Osteoblast (primary cell): Measurements from ENCODE around the gene ST6GALNAC3. TPM values are rescaled to one million over a fixed set of nuclear protein-coding genes. Genes with fewer than 3 reads are reported as not detected.

Experiments
- DNase-seq: peaks from one replicate; pipeline ENCODE4 v3.0.0; 2011; ENCODE audit warnings: low spot score, mixed read lengths; ENCODE audit not compliant: insufficient read length; ENCODE audit errors: missing footprints
- H2AFZ ChIP-seq: 2 replicates; pipeline ENCODE4 v1.6.0; 2011; ENCODE audit warnings: mild to moderate bottlenecking, low read length
- H3K27ac ChIP-seq: 2 replicates; pipeline ENCODE4 v1.5.1; 2011; ENCODE audit warnings: mild to moderate bottlenecking, low read depth, low read length, moderate library complexity
- H3K27me3 ChIP-seq: 2 replicates; pipeline ENCODE4 v1.6.0; 2012; ENCODE audit warnings: mild to moderate bottlenecking, control low read depth, inconsistent platforms, low read length, moderate library complexity; ENCODE audit not compliant: insufficient read depth
- H3K36me3 ChIP-seq: 2 replicates; pipeline ENCODE4 v1.5.1; 2011; ENCODE audit warnings: mild to moderate bottlenecking, low read length, control low read depth, moderate library complexity; ENCODE audit not compliant: insufficient read depth
- H3K4me1 ChIP-seq: 2 replicates; pipeline ENCODE4 v1.5.1; 2011; ENCODE audit warnings: mild to moderate bottlenecking, low read length, control low read depth, moderate library complexity; ENCODE audit not compliant: insufficient read depth
- H3K4me2 ChIP-seq: 2 replicates; pipeline ENCODE4 v1.6.0; 2011; ENCODE audit warnings: mild to moderate bottlenecking, low read length; ENCODE audit not compliant: insufficient read depth
- H3K4me3 ChIP-seq: fragments of 200-600 bp; sonication (generic); 3 replicates; pipeline ENCODE4 v1.5.1; 2012; ENCODE audit warnings: mild to moderate bottlenecking, low read length, inconsistent platforms; ENCODE audit not compliant: insufficient read depth
- H3K79me2 ChIP-seq: 2 replicates; pipeline ENCODE4 v1.6.0; 2012; ENCODE audit warnings: mild to moderate bottlenecking, low read length, control low read depth, inconsistent platforms; ENCODE audit not compliant: insufficient read depth
- H3K9me3 ChIP-seq: 2 replicates; pipeline ENCODE4 v1.5.1; 2011; ENCODE audit warnings: low read depth, low read length, control low read depth
- H4K20me1 ChIP-seq: 2 replicates; pipeline ENCODE4 v1.6.0; 2012; ENCODE audit warnings: mild to moderate bottlenecking, low read length, control low read depth; ENCODE audit not compliant: insufficient read depth
- CTCF ChIP-seq: IDR thresholded peaks from 2 replicates; pipeline ENCODE4 v1.5.1; 2011; ENCODE audit warnings: mild to moderate bottlenecking, low read depth, low read length, moderate library complexity; ENCODE audit errors: extremely low read depth
- total RNA-seq: library from RNA; depleted of rRNA; stranded (reverse); fragments of >200 nt; gene quantifications from 2 replicates; pipeline ENCODE4 v1.2.3, GENCODE V29; 2012

ST6GALNAC3 gene
- total RNA-seq, 1 donor = not detected

GRCh38 chr1:76291191-76291590 lies 216.6 kb downstream of the ST6GALNAC3 start:
- H3K27me3 ChIP-seq = no peaks in the 10 kb centered on the region
- H3K9me3 ChIP-seq = no peaks in the 10 kb centered on the region
- no peaks in the 10 kb centered on the region for H4K20me1 ChIP-seq
- no peak for DNase-seq
- no peaks in the 10 kb centered on the region for H3K4me1 ChIP-seq
- TF ChIP-seq CTCF = no peak
- no peak overlapping the region for H3K4me2 ChIP-seq
- no peaks in the 10 kb centered on the region for H3K79me2 ChIP-seq
- H3K4me3 ChIP-seq = no peak overlapping the region
- no peak overlapping the region for H2AFZ ChIP-seq
- H3K27ac ChIP-seq = no peak overlapping the region
- no peaks in the 10 kb centered on the region for H3K36me3 ChIP-seq

GRCh38 chr1:76291737-76292136 lies 217.2 kb downstream of the ST6GALNAC3 start:
- Histone ChIP-seq H2AFZ (no peak overlapping the region), H3K4me2 (no peak overlapping the region), H3K4me1 (no peaks in the 10 kb centered on the region), H3K9me3 (no peaks in the 10 kb centered on the region), H3K79me2 (no peaks in the 10 kb centered on the region), H3K27ac (no peak overlapping the region), H3K4me3 (no peak overlapping the region), H3K36me3 (no peaks in the 10 kb centered on the region), H3K27me3 (no peaks in the 10 kb centered on the region), H4K20me1 (no peaks in the 10 kb centered on the region)
- TF ChIP-seq CTCF = no peak
- no peak for DNase-seq

- H3K27ac ChIP-seq = no peak overlapping the region
- no peak for DNase-seq
- no peaks in the 10 kb centered on the region for H3K27me3 ChIP-seq
- no peak overlapping the region for H2AFZ ChIP-seq
- no peak overlapping the region for H3K4me3 ChIP-seq
- no peaks in the 10 kb centered on the region for H3K9me3 ChIP-seq
- no peaks in the 10 kb centered on the region for H4K20me1 ChIP-seq
- no peak for TF ChIP-seq CTCF
- no peaks in the 10 kb centered on the region for H3K4me1 ChIP-seq
- H3K36me3 ChIP-seq = no peaks in the 10 kb centered on the region
- no peak overlapping the region for H3K4me2 ChIP-seq
- H3K79me2 ChIP-seq = no peaks in the 10 kb centered on the region
Observed at GRCh38 chr1:76292418-76293184, 218.1 kb downstream of the ST6GALNAC3 start.

- no peaks in the 10 kb centered on the region for H3K9me3 ChIP-seq
- no peaks in the 10 kb centered on the region for H4K20me1 ChIP-seq
- no peaks in the 10 kb centered on the region for H3K79me2 ChIP-seq
- no peak overlapping the region for H2AFZ ChIP-seq
- no peaks in the 10 kb centered on the region for H3K27me3 ChIP-seq
- H3K4me2 ChIP-seq = no peak overlapping the region
- H3K4me3 ChIP-seq = no peak overlapping the region
- no peaks in the 10 kb centered on the region for H3K4me1 ChIP-seq
- no peak for TF ChIP-seq CTCF
- H3K27ac ChIP-seq = no peak overlapping the region
- H3K36me3 ChIP-seq = no peaks in the 10 kb centered on the region
- DNase-seq = no peak
Observed at GRCh38 chr1:76293831-76294230, 219.3 kb downstream of the ST6GALNAC3 start.
